Measurements from ENCODE around the gene BPHL. TPM values are rescaled to one million over a fixed set of nuclear protein-coding genes. Genes with fewer than 3 reads are reported as not detected.
A peak's percentile ranks its signal among the peaks of the same experiment; 100 is the strongest.

BPHL gene
- total RNA-seq (2021), result 48.7 and 50.2 TPM in 2 replicates
- long read RNA-seq, transcript BPHL-203 (7 exons, 1,928 nt), result major isoform, 270 of 317 reads
- long read RNA-seq, transcript BPHL-205 (8 exons, 1,563 nt), result minor isoform, 7 of 317 reads
- long read RNA-seq, transcript BPHL-208 (8 exons, 1,186 nt), result minor isoform, 6 of 317 reads
- long read RNA-seq, partial matches to known transcripts, result 0 of 317 reads
- long read RNA-seq, other reads (novel, unspliced or antisense), result 32 of 317 reads

- Mint-ChIP-seq H3K27me3 (ENCODE audit: low read depth) (no peaks in the 10 kb centered on the region), H3K27ac (peak within 1 kb of the TSS; percentile 80 to 94 (median 94)), H3K9me3 (no peaks in the 10 kb centered on the region; a peak in 1 of 5 replicates), H3K36me3 (ENCODE audit: insufficient read depth in 1 of 3, low read depth in 3 of 3) (peaks cover 2 to 11% (median 7%) of the 10 kb centered on the region in 3 experiments), H3K4me1 (peaks cover 19% of the 10 kb centered on the region in 2 experiments), H3K4me3 (peak within 1 kb of the TSS; percentile 80)
- no peak within 1 kb of the TSS for H2BK120ac ChIP-seq (ENCODE audit: low read depth, low read length, poor library complexity, severe bottlenecking)
- H4K5ac ChIP-seq (ENCODE audit: insufficient read length, low read depth, low read length), result no peak within 1 kb of the TSS
- H2BK12ac ChIP-seq (ENCODE audit: insufficient read length, low read depth, low read length), result no peak within 1 kb of the TSS
- no peaks in the 10 kb centered on the region; the same call in 1 of the 2 replicates for H3K79me2 ChIP-seq (ENCODE audit: insufficient read depth, low read length)
- peak; percentile 94 for DNase-seq
- no peak within 1 kb of the TSS for H3K56ac ChIP-seq (ENCODE audit: insufficient read length, low read depth, low read length)
- peak within 1 kb of the TSS; percentile 27 for H3K27ac ChIP-seq (ENCODE audit: insufficient read length, low read depth, low read length)
- no peak within 1 kb of the TSS for H2AFZ ChIP-seq (ENCODE audit: low read length)
- no peak within 1 kb of the TSS for H2BK5ac ChIP-seq (ENCODE audit: insufficient read length, low read length)
- H3K14ac ChIP-seq (ENCODE audit: insufficient read depth, low read length), result peak within 1 kb of the TSS; percentile 96
- WGBS (ENCODE audit: extremely low coverage, insufficient read length, low lambda C conversion rate), result no CpG with 5 or more reads among the region's 89 CpGs
- no peaks in the 10 kb centered on the region for H3K9me3 ChIP-seq (ENCODE audit: control insufficient read depth, low read depth, low read length)
- no peaks in the 10 kb centered on the region for H3K79me1 ChIP-seq (ENCODE audit: insufficient read depth, low read depth, low read length, poor library complexity, severe bottlenecking)
- no peak within 1 kb of the TSS for H4K91ac ChIP-seq (ENCODE audit: insufficient read length, low read depth, low read length)
- H2BK20ac ChIP-seq (ENCODE audit: low read depth, low read length, poor library complexity, severe bottlenecking), result no peak within 1 kb of the TSS
- no peaks in the 10 kb centered on the region; the same call in 1 of the 2 replicates for H3K4me1 ChIP-seq (ENCODE audit: insufficient read depth, low read length)
- H4K8ac ChIP-seq (replicated peaks; ENCODE audit: insufficient read length, low read depth, low read length), result no peak within 1 kb of the TSS
- H3T11ph ChIP-seq (ENCODE audit: low read length), result no peak within 1 kb of the TSS
- H2BK15ac ChIP-seq (ENCODE audit: low read depth, low read length), result no peak within 1 kb of the TSS
- no peak within 1 kb of the TSS for H3K23ac ChIP-seq (ENCODE audit: insufficient read length, low read depth, low read length)
- H3K23me2 ChIP-seq (ENCODE audit: insufficient read length, low read depth, low read length, poor library complexity, severe bottlenecking), result no peaks in the 10 kb centered on the region
- H3K27me3 ChIP-seq (ENCODE audit: insufficient read depth, low read length), result no peaks in the 10 kb centered on the region
- no peak within 1 kb of the TSS for H3K4ac ChIP-seq (ENCODE audit: low read depth, low read length)
- no peak within 1 kb of the TSS for H2AK5ac ChIP-seq (ENCODE audit: insufficient read length, low read length)
- peak within 1 kb of the TSS; percentile 95 for H3K18ac ChIP-seq (ENCODE audit: insufficient read length, low read depth, low read length)
- peak within 1 kb of the TSS; percentile 66 for H3K4me2 ChIP-seq (ENCODE audit: insufficient read depth, insufficient read length, low read length)
- peak within 1 kb of the TSS; percentile 64 for H3K9ac ChIP-seq (ENCODE audit: extremely low read depth, insufficient read length, low read length)
- TF ChIP-seq CTCF (conservative IDR thresholded peaks at IDR 0.05), result no peak
- H4K20me1 ChIP-seq (ENCODE audit: control insufficient read depth, insufficient read depth, insufficient read length), result no peaks in the 10 kb centered on the region
Observed at GRCh38 chr6:3118353-3119039, at the start of gene BPHL. BPHL (plus strand) TSS chr6:3118711; CDS start chr6:3118741, 30 bp downstream.

All from H9 (cell line).